ENCODE data around the gene MAIP1.

MAIP1 gene

DNA sequence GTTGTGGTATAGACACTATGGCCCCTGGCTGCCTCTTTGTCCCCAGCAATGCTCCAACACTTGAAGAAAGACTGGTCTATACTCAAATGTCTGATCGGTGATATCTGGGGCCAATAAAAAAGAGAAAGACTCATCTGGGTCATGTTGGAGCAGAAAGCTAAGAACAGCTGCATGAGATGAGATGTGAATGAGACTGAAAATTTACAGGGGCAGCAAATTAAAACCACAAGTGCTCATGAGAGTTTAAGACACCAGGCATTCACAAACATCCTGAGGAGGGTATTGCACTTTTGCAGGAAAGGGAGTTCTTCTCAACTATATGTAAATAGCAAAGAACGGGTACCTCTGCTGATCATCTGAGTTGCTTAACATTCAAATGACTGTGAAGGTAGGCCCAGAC lies 36.3 kb downstream of the MAIP1 start:
- DNase-seq (ENCODE audit: low spot score) = no peak

- no peak for DNase-seq (ENCODE audit: low spot score)
These were observed 36.9 kb downstream of the MAIP1 start for GRCh38 chr2:199992296-199992695.

DNA sequence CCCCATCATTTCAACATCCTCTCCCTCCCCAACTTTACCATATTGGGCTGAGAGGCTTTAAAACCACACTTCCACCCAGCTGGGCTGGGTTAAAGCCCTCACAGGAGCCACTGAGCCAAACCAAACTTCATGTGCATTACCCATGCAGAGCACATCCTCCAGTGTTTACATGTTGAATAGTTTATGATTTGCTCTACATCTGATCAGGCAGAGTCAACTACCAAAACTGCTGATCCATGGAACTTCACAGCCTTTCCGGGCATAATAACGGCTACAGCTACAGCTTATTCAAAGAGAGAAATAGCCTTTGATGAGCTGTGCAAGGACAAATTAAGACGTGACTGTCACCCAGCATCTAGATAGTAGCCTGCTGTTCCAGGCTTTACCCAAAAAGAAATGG lies 39.0 kb downstream of the MAIP1 start:
- no peak for DNase-seq (ENCODE audit: low spot score)

DNA sequence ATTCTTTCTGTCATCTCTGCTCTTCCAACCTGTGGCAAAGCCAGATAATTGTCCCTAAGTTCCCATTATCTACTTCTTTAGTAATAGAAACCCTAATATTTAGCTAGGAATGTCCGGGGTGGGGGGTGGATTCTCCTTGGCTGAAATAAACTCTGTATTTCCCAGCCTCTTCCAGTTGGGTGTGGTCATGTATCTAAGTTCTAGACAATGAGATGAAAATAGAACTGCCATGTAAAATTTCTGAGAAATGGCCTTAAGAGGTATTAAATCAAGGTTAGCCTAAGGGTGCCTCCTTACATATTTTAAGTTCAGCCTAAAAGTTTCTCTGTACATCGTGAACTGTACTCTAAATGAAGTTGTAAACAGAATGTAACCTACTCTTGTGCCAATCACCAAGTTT lies 39.5 kb downstream of the MAIP1 start:
- DNase-seq (ENCODE audit: low spot score) = no peak

- no peak for DNase-seq (ENCODE audit: low spot score)
These were observed 41.9 kb downstream of the MAIP1 start for GRCh38 chr2:199997296-199997695.

GRCh38 chr2:199999166-199999565 lies 43.8 kb downstream of the MAIP1 start:
- DNase-seq (ENCODE audit: low spot score) = no peak

GRCh38 chr2:200000444-200001163 lies 45.2 kb downstream of the MAIP1 start:
- no peak for DNase-seq (ENCODE audit: low spot score)

DNA sequence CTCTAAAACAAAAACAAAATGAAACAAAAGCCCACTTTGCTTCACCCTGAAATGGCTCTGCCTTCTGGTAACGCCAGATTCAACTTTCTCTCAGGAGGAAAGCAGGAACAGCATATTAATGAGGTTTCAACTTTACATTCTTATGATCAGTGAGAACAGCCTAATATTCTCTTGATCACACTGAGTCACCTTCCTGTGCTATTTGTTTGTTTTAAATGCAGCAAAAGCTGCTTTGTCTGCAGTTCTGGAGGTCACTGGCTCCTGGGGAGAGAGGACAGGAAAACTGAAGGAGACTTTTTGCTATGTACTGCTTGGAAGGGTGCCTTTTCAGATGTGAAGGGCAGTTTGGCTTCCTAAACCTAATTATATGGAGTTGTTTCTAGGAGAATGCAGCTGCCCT lies 48.1 kb downstream of the MAIP1 start:
- no peak for DNase-seq (ENCODE audit: low spot score)

DNA sequence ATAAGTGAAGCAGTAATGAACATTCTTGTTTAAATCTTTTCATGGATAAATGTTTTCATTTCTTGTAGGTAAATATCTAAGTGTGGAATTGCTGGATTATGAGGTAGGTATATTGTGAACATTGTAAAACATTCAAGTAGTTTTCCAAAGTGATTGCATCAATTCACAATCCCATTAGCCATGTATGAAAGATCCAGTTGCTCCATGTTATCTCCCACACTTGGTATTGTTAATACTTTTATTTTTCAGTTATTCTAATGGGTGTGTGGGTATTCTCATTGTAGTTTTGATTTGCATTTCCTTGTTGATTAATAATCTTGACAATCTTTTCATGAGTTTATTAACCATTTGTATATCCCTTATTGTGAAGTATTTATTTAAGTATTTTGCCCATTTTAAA lies 50.3 kb downstream of the MAIP1 start:
- no peak for DNase-seq (ENCODE audit: low spot score)

- DNase-seq (ENCODE audit: low spot score) = no peak
These were observed 51.9 kb downstream of the MAIP1 start for GRCh38 chr2:200007306-200007705.

DNA sequence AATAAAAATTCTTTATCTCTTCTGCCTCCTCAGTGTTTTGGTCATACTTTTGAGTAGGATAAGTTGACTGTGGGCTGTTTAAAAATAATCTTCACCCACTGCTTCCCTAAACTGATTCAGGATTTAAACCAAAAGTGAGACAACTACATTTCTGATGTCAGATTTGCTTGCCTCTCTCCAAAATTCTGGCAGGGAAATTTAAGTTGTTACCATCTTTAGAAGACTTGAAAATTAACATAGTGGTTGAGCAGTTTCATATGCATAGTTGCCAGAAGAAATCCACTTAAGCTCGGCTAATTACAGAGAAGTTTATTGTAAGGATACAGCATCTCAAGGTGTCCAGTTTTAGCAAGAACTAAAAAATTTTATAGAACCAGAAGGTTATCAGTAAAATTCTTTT lies 57.0 kb downstream of the MAIP1 start:
- DNase-seq (ENCODE audit: low spot score) = no peak
